Measurements from ENCODE around the gene SLC17A6.

SLC17A6 gene

DNA sequence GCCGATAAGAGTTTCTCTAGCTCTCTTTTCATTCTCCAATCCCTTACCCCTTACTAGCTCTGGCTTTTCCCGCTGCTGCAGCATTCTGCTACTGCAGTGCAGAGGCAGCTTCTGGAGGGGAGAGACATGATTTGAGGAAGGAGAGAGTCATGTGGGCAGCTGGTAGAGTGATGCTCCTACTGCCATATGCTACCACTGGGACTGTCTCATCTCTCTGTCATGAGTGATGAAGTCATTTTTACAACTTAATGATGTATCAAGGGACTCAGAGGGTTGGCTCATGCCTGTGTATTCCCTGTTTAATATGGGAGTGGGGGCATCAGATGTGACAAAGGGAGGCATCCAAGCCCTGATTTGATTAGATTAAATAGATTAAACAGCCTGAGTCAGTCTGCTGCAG is 11.3 kb downstream of the SLC17A6 start:
- H3K9me3 ChIP-seq (ENCODE audit: low read depth, low read length): no peaks in the 10 kb centered on the region
- H3K27ac ChIP-seq: no peak overlapping the region
- no peak for DNase-seq (ENCODE audit: low read depth, low spot score)
- TF ChIP-seq FOXP2 (optimal IDR thresholded peaks at IDR 0.05; ENCODE audit: control extremely low read depth, extremely low read length, insufficient read depth): no peak
- TF ChIP-seq POLR2AphosphoS5 (IDR thresholded peaks at IDR 0.05; ENCODE audit: borderline replicate concordance, low read depth, low read length): no peak
- TF ChIP-seq EZH2 (IDR thresholded peaks at IDR 0.05): no peak
- no peak overlapping the region for H3K9ac ChIP-seq (ENCODE audit: insufficient read length)
- H3K36me3 ChIP-seq (ENCODE audit: insufficient read depth, low read length): no peaks in the 10 kb centered on the region
- no peak overlapping the region for H3K4me3 ChIP-seq

DNA sequence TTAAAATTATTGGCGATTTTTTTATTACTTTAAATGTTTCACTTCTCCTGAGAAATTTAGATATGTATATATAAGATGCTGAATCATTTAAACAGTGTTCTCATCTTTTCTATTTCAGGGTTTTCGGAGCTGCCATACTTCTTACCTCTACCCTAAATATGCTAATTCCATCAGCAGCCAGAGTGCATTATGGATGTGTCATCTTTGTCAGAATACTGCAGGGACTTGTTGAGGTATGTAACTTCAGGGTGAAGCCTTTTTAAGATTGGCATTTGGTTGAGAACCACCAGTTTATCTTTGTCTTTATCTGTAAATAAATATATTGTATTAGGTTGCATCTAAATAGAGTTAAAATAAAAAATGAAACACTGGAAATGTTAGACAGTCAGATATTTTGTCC is 21.1 kb downstream of the SLC17A6 start:
- no peak for DNase-seq (ENCODE audit: low read depth, low spot score)
- TF ChIP-seq FOXP2 (optimal IDR thresholded peaks at IDR 0.05; ENCODE audit: control extremely low read depth, extremely low read length, insufficient read depth): no peak
- TF ChIP-seq POLR2AphosphoS5 (IDR thresholded peaks at IDR 0.05; ENCODE audit: borderline replicate concordance, low read depth, low read length): no peak
- no peak for TF ChIP-seq EZH2 (IDR thresholded peaks at IDR 0.05)
- no peak overlapping the region for H3K9ac ChIP-seq (ENCODE audit: insufficient read length)
- no peaks in the 10 kb centered on the region for H3K36me3 ChIP-seq (ENCODE audit: insufficient read depth, low read length)
- H3K27ac ChIP-seq: no peak overlapping the region
- H3K4me3 ChIP-seq: no peak overlapping the region
- H3K9me3 ChIP-seq (ENCODE audit: low read depth, low read length): no peaks in the 10 kb centered on the region

DNA sequence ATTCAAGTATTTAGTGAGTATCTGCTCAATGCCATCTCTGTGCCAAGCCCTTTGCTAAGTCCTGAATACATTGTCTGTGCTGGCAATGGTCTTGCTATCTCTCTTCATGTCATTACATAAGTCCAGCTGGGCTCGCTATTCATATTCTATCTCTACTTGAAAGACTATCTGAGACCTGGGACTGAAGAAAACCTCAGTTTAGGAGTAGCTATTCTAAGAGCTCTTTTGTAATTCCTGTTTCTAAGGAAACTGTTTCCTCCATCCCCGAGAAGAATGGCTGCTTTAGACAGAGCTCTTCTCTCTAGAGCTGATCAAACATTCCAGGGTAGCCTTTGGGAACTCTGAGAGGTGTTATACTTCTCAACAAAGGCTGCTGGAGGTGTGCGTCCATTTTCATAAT is 33.0 kb downstream of the SLC17A6 start:
- Histone ChIP-seq H3K27ac (no peak overlapping the region), H3K36me3 (ENCODE audit: insufficient read depth, low read length) (no peaks in the 10 kb centered on the region), H3K9me3 (ENCODE audit: low read depth, low read length) (no peaks in the 10 kb centered on the region), H3K9ac (ENCODE audit: insufficient read length) (no peak overlapping the region), H3K4me3 (no peak overlapping the region)
- TF ChIP-seq FOXP2 (optimal IDR thresholded peaks at IDR 0.05; ENCODE audit: control extremely low read depth, extremely low read length, insufficient read depth) (no peak), POLR2AphosphoS5 (IDR thresholded peaks at IDR 0.05; ENCODE audit: borderline replicate concordance, low read depth, low read length) (no peak), EZH2 (IDR thresholded peaks at IDR 0.05) (no peak)
- DNase-seq (ENCODE audit: low read depth, low spot score): no peak

DNA sequence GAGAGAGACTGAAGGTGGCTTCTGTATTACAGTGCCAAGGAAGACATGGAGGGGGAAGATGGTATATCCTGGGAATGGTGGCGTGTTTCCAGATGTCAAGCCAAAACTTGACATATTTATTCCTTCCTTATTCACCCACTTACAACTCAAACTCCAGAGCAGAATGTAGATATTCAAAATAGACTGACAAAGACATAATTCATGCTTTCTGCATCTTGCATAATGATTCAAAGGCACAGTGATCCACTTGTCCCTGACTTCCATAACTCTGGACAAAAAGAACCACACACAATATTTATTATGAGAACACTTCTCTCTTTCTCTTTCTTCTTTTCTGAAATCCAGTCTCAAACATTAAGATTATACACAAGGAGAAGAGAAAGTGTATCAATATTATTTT is 48.9 kb downstream of the SLC17A6 start:
- DNase-seq (ENCODE audit: low read depth, low spot score): no peak
- H3K9me3 ChIP-seq (ENCODE audit: low read depth, low read length): no peaks in the 10 kb centered on the region
- H3K4me3 ChIP-seq: no peak overlapping the region
- no peak overlapping the region for H3K27ac ChIP-seq
- no peak overlapping the region for H3K9ac ChIP-seq (ENCODE audit: insufficient read length)
- no peaks in the 10 kb centered on the region for H3K36me3 ChIP-seq (ENCODE audit: insufficient read depth, low read length)
- TF ChIP-seq EZH2 (IDR thresholded peaks at IDR 0.05) (no peak), FOXP2 (optimal IDR thresholded peaks at IDR 0.05; ENCODE audit: control extremely low read depth, extremely low read length, insufficient read depth) (no peak), POLR2AphosphoS5 (IDR thresholded peaks at IDR 0.05; ENCODE audit: borderline replicate concordance, low read depth, low read length) (no peak)

DNA sequence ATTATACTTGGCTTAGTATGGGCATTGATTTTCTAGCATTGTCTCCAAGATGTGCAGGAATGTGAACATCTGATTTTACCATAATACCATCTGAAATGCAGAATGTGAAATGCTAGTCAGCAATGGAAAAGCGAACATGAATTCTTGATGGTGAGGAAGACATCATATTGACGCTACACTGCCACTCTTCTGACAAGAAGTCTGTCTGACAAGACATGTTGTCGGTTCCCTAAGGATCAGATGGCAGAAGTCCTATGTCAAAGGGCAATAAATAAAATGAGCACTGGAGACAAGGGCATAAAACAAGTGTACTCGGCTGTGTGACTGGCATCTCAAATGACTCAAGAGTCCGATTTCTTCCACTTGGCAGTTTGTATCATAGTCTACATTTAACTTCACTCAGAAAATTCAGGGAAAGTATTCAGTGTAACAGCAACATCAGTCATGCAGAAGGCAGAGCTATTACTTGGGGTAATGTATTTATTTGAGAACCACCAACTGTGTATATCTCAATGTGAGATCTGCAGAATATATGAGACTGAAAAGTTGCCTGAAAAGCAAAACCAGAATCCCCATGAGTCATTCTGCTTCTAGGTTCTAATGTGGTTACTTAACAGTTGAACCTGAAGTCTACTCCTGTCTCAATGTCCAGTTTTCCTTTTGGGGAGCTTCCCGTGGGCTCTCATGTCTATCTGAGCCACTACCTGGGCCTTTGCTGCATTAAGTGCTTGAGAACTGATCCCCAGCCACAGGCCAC is 51.5 kb downstream of the SLC17A6 start:
- Histone ChIP-seq H3K36me3 (ENCODE audit: insufficient read depth, low read length) (no peaks in the 10 kb centered on the region), H3K9ac (ENCODE audit: insufficient read length) (no peak overlapping the region), H3K9me3 (ENCODE audit: low read depth, low read length) (no peaks in the 10 kb centered on the region), H3K4me3 (no peak overlapping the region), H3K27ac (no peak overlapping the region)
- TF ChIP-seq EZH2 (IDR thresholded peaks at IDR 0.05) (no peak), FOXP2 (optimal IDR thresholded peaks at IDR 0.05; ENCODE audit: control extremely low read depth, extremely low read length, insufficient read depth) (no peak), POLR2AphosphoS5 (IDR thresholded peaks at IDR 0.05; ENCODE audit: borderline replicate concordance, low read depth, low read length) (no peak)
- no peak for DNase-seq (ENCODE audit: low read depth, low spot score)

DNA sequence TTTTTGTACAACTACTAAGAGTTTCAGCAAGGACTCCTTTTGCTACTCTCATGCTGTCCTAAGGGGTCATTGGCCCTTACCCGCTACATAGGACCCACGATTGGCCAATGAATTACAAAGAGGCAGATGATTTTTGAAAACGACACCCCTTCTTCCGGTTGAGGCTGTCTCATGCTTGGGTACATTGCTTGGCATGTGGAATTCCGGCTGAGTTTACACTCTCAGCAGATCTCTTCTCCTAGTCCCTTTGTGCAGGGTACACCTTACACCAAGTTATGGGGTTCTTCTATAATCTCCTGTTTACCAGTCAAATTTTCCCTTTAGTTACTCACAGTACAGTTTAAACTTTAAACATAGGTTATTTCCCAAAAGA is 52.1 kb downstream of the SLC17A6 start:
- no peak for DNase-seq (ENCODE audit: low read depth, low spot score)
- TF ChIP-seq POLR2AphosphoS5 (IDR thresholded peaks at IDR 0.05; ENCODE audit: borderline replicate concordance, low read depth, low read length) (no peak), FOXP2 (optimal IDR thresholded peaks at IDR 0.05; ENCODE audit: control extremely low read depth, extremely low read length, insufficient read depth) (no peak), EZH2 (IDR thresholded peaks at IDR 0.05) (no peak)

DNA sequence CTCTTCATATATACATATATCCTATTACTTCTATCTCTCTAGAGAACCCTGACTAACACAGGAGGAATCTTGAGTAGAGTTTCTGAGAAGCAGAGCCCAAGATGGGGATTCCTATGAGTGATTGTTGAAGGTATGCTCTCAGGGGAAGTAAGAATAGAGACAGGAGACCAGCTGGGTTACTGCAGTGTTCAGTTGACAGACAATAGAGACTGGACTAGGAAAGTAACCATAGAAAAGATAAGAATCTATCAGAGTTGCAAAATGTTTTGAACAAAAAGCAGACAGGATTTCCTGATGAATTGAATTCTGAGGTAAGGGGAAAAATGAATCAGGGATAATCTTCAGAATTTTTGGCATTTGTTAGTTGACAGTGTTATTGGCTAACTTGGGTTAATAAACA is 54.4 kb downstream of the SLC17A6 start:
- no peak overlapping the region for H3K9ac ChIP-seq (ENCODE audit: insufficient read length)
- no peak overlapping the region for H3K27ac ChIP-seq
- H3K4me3 ChIP-seq: no peak overlapping the region
- TF ChIP-seq EZH2 (IDR thresholded peaks at IDR 0.05): no peak
- TF ChIP-seq FOXP2 (optimal IDR thresholded peaks at IDR 0.05; ENCODE audit: control extremely low read depth, extremely low read length, insufficient read depth): no peak
- no peak for TF ChIP-seq POLR2AphosphoS5 (IDR thresholded peaks at IDR 0.05; ENCODE audit: borderline replicate concordance, low read depth, low read length)
- H3K36me3 ChIP-seq (ENCODE audit: insufficient read depth, low read length): no peaks in the 10 kb centered on the region
- DNase-seq (ENCODE audit: low read depth, low spot score): no peak
- no peaks in the 10 kb centered on the region for H3K9me3 ChIP-seq (ENCODE audit: low read depth, low read length)

More for the DNA sequence above, 52.1 kb downstream of the SLC17A6 start:
- Histone ChIP-seq H3K36me3 (ENCODE audit: insufficient read depth, low read length) (no peaks in the 10 kb centered on the region), H3K4me3 (no peak overlapping the region), H3K9me3 (ENCODE audit: low read depth, low read length) (no peaks in the 10 kb centered on the region), H3K27ac (no peak overlapping the region), H3K9ac (ENCODE audit: insufficient read length) (no peak overlapping the region)

DNA sequence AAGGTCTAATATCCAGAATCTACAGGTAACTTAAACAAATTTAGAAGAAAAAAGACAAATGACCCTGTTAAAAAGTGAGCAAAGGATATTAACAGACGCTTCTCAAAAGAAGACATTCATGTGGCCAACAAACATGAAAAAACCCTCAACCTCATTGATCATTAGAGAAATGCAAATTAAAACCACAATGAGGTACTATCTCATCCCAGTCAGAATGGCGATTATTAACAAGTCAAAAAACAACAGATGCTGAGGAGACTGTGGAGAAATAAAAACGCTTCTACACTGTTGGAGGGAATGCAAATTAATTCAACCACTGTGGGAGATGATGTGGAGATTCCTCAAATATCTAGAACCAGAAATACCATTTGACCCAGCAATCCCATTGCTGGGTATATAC is 67.2 kb downstream of the SLC17A6 start:
- Histone ChIP-seq H3K36me3 (ENCODE audit: insufficient read depth, low read length) (no peaks in the 10 kb centered on the region), H3K4me3 (no peak overlapping the region), H3K9me3 (ENCODE audit: low read depth, low read length) (no peaks in the 10 kb centered on the region), H3K9ac (ENCODE audit: insufficient read length) (no peak overlapping the region), H3K27ac (no peak overlapping the region)
- TF ChIP-seq FOXP2 (optimal IDR thresholded peaks at IDR 0.05; ENCODE audit: control extremely low read depth, extremely low read length, insufficient read depth): no peak
- TF ChIP-seq EZH2 (IDR thresholded peaks at IDR 0.05): no peak
- no peak for TF ChIP-seq POLR2AphosphoS5 (IDR thresholded peaks at IDR 0.05; ENCODE audit: borderline replicate concordance, low read depth, low read length)
- DNase-seq (ENCODE audit: low read depth, low spot score): no peak

DNA sequence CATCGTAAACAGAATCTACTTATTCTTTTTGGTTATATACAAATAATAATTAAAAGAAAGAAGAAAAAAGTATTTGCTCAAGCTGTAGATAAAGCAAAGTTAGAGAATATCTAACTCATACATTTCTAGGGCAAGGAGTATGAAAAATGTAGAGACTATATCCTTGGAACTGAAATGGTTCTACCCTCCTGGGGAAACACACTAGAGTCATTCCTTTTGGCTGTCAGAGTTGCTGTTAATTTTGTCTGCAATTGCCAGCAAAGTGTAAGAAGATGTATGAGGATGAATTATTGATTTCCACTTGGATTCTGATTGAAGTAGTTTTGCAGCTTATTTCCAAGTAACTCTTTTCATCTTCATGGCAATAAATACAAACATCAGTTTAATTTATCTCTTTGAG is 69.1 kb downstream of the SLC17A6 start:
- H3K9me3 ChIP-seq (ENCODE audit: low read depth, low read length): no peaks in the 10 kb centered on the region
- H3K9ac ChIP-seq (ENCODE audit: insufficient read length): no peak overlapping the region
- TF ChIP-seq EZH2 (IDR thresholded peaks at IDR 0.05): no peak
- TF ChIP-seq FOXP2 (optimal IDR thresholded peaks at IDR 0.05; ENCODE audit: control extremely low read depth, extremely low read length, insufficient read depth): no peak
- no peak for TF ChIP-seq POLR2AphosphoS5 (IDR thresholded peaks at IDR 0.05; ENCODE audit: borderline replicate concordance, low read depth, low read length)
- no peak overlapping the region for H3K4me3 ChIP-seq
- DNase-seq (ENCODE audit: low read depth, low spot score): no peak
- H3K36me3 ChIP-seq (ENCODE audit: insufficient read depth, low read length): no peaks in the 10 kb centered on the region
- H3K27ac ChIP-seq: no peak overlapping the region

Data from SK-N-MC (cell line).